Measurements from ENCODE around the gene MAP4K3.

The MAP4K3 gene

DNA sequence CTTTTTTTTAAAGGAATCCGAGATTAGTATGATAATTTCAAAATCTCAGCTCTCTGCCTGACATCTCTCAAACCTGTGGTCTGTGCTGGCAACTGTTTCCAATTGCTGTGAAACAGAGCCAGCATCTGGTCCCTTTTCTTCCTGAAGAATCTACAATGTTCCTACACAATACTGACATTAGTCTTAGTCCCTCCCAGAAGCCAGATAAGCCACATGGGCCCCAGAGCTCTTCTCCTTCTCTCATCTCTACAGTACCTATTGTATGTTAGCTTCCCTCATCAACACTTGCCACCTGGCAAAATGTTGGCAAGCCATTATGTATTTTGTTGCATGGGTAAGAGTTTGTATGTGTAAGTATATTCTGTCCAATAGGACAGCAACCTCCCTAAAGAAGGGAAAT, 130.5 kb downstream of the MAP4K3 start:
- in situ Hi-C loops (cut with MboI; ENCODE audit: low sequenced_read_pairs, unreplicated experiment), result no loop called here
- no peak for DNase-seq (ENCODE audit: low spot score)
- TF ChIP-seq, protein P1, sequence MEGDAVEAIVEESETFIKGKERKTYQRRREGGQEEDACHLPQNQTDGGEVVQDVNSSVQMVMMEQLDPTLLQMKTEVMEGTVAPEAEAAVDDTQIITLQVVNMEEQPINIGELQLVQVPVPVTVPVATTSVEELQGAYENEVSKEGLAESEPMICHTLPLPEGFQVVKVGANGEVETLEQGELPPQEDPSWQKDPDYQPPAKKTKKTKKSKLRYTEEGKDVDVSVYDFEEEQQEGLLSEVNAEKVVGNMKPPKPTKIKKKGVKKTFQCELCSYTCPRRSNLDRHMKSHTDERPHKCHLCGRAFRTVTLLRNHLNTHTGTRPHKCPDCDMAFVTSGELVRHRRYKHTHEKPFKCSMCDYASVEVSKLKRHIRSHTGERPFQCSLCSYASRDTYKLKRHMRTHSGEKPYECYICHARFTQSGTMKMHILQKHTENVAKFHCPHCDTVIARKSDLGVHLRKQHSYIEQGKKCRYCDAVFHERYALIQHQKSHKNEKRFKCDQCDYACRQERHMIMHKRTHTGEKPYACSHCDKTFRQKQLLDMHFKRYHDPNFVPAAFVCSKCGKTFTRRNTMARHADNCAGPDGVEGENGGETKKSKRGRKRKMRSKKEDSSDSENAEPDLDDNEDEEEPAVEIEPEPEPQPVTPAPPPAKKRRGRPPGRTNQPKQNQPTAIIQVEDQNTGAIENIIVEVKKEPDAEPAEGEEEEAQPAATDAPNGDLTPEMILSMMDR (IDR thresholded peaks at IDR 0.05; ENCODE audit: borderline replicate concordance, control extremely low read depth, extremely low read depth, insufficient read depth, missing control alignments), result no peak

DNA sequence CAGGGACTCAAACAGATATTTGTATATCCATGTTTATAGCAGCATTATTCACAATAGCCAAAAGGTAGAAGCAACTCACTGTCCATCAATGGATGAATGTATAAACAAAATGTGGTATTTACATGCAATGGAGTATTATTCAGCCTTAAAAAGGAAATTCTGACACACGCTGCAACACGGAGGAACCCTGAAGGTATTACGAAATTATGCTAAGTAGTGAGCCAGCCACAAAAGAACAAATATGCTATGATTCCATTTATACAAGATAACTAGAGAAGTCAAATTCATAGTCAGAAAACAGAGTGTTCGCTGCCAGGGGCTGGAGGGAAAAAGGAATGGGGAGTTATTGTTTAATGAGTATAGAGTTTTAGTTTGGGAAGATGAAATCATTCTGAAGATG, 132.4 kb downstream of the MAP4K3 start:
- in situ Hi-C loops (cut with MboI; ENCODE audit: low sequenced_read_pairs, unreplicated experiment), result no loop called here
- no peak for DNase-seq (ENCODE audit: low spot score)
- TF ChIP-seq, protein P1 (IDR thresholded peaks at IDR 0.05; ENCODE audit: borderline replicate concordance, control extremely low read depth, extremely low read depth, insufficient read depth, missing control alignments), result no peak

DNA sequence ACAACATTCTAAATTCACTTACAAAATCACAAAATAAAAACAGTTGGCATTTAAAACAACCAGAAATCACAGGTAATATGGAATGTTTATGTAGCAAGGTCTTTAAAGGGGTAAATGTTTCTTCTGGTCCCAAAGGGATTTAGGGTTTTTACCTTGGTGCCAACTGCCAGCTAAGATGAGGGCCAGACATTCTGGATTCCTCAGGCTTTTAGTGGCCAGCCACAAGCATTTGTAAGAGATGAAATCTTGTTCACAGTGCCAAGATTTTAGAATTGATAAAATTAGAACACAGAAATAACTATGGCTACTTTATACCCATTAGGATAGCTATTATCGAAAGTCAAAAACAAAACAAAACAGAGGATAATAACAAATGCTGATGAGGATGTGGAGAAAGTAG, 132.9 kb downstream of the MAP4K3 start:
- in situ Hi-C loops (cut with MboI; ENCODE audit: low sequenced_read_pairs, unreplicated experiment), result no loop called here
- TF ChIP-seq, protein P1 (IDR thresholded peaks at IDR 0.05; ENCODE audit: borderline replicate concordance, control extremely low read depth, extremely low read depth, insufficient read depth, missing control alignments), result no peak
- DNase-seq (ENCODE audit: low spot score), result no peak

DNA sequence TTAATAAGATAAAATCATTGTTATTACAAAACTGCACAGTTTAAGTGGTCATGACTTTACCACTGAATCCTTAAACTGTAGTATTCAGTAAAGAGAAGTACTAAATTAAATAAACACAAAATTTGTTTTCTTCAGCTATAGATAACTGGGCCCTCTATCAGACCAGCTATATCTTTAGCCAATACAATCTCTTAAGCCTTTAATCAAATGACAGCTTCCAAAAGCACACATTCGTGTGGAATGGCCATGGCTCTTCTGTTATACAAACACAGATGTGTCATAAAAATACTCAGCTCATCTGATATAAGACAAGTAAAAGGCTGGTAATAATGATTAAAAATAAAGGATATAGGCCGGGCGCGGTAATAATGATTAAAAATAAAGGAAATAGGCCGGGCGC, 135.7 kb downstream of the MAP4K3 start:
- TF ChIP-seq, protein P1 (IDR thresholded peaks at IDR 0.05; ENCODE audit: borderline replicate concordance, control extremely low read depth, extremely low read depth, insufficient read depth, missing control alignments), result no peak
- in situ Hi-C loops (cut with MboI; ENCODE audit: low sequenced_read_pairs, unreplicated experiment), result no loop called here
- DNase-seq (ENCODE audit: low spot score), result no peak

DNA sequence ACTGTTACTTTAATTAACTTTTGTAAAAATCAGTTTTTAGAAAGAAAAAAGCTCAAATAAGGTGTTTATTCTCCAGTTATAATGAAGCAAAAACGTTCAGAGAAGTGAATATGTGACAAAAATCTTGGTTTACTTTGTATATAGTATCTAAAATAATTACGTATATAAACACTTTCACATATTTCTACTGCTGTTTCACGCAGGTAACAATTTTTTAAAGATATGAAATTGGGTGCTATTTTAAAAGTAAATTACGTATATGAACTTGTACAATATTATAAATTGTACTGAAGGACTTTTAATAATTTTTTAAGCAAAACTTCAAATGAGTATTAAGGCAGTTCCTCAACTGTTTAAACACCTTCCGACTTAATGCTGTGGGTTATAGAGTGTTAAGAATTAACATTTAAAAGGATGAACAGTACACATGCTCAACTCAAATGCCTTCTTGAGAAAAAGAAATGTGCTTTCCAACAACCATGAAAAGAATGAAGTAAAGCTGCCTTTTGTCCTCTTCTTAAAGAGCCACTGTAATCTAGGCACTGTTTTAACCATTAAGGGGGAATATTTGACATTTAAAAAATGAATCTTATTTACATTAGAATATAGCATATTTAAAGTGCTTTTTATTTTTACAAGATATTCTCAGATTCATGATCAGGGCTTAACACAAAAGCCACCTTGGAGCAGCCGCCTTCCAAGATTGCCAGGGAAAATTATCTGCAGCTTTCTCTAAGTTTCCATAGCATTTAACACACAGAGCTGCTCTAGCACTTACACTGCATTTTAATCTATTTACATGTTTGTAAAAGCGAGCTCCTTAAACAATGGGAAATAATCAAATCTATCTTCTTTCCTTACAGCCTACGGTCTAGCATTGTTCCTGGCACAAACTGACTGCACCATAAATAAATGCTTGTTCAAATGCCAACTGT, 136.8 kb downstream of the MAP4K3 start:
- TF ChIP-seq, protein P1 (IDR thresholded peaks at IDR 0.05; ENCODE audit: borderline replicate concordance, control extremely low read depth, extremely low read depth, insufficient read depth, missing control alignments), result no peak
- no peak for DNase-seq (ENCODE audit: low spot score)

DNA sequence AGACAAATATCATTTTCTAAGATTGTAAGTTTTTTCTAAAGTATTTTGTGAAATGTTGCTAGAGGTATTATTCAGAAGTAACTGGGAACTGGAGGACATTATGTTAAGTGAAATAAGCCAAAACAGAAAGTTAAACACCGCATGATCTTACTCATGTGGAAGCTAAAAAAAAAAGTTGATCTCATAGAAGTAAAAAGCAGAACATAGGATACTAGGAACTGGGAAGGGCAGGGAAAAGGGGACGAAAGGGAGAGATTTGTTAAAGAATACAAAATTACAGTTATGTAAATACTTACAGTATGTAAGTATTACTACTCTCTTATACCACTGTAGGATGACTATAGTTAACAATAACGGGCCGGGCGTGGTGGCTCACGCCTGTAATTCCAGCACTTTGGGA, 146.7 kb downstream of the MAP4K3 start:
- in situ Hi-C loops (cut with MboI; ENCODE audit: low sequenced_read_pairs, unreplicated experiment), result no loop called here
- DNase-seq (ENCODE audit: low spot score), result no peak
- TF ChIP-seq, protein P1 (IDR thresholded peaks at IDR 0.05; ENCODE audit: borderline replicate concordance, control extremely low read depth, extremely low read depth, insufficient read depth, missing control alignments), result no peak

More for the DNA sequence above, 136.8 kb downstream of the MAP4K3 start:
- in situ Hi-C loops (cut with MboI; ENCODE audit: low sequenced_read_pairs, unreplicated experiment), result no loop called here
